Neural progenitor cell (in vitro differentiated cells): ENCODE measurements around the gene SPOP.

Experiments used
- CTCF ChIP-seq: fragments of 200-600 bp; sonication (generic); IDR thresholded peaks from 2 replicates; pipeline ENCODE4 v1.5.1; 2017; ENCODE audit warnings: antibody characterized with exemption, mild to moderate bottlenecking
- EZH2 ChIP-seq: fragments of 200-600 bp; sonication (generic); IDR thresholded peaks from 2 replicates; pipeline ENCODE4 v1.6.1; 2017; ENCODE audit warnings: antibody characterized with exemption, mild to moderate bottlenecking, moderate library complexity
- EZH2phosphoT487 ChIP-seq: fragments of 200-600 bp; sonication (generic); IDR thresholded peaks from 2 replicates; pipeline ENCODE4 v1.6.1; 2017; ENCODE audit warnings: antibody characterized with exemption

DNA sequence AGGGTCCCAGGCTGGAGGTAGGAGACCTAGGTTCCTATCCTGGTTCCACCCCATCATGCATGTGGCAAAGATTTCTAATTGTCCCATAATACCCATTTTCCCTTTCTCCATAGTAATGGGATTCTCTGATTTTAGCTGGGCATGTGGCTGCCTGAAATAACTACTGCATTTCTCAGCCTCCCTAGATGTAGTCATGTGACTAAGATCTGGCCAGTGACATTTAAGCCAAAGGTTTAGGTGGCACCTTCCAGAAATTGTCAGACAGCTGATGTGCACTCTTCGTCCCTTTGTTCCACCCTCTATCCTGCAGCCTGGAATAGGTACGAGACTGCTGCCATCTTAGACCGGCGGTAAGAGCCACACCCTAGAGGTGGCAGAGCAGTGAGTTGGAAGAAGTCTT is 94.0 kb downstream of the SPOP start:
- no peak for TF ChIP-seq CTCF
- TF ChIP-seq EZH2, result no peak
- no peak for TF ChIP-seq EZH2phosphoT487
